HG02798 (cell line): ENCODE measurements around the gene SDHAF3.

ENCODE experiments used
- ATAC-seq: cut with Tn5 transposase; IDR thresholded peaks from one replicate; pipeline ENCODE4 v1.9.1; 2021; ENCODE audit warnings: mild to moderate bottlenecking; ENCODE audit not compliant: unreplicated experiment, poor library complexity

The SDHAF3 gene

GRCh38 chr7:97200018-97200417 lies 82.5 kb downstream of the SDHAF3 start:
- ATAC-seq, result no peak

GRCh38 chr7:97203957-97204356 lies 86.5 kb downstream of the SDHAF3 start:
- ATAC-seq, result no peak

- ATAC-seq, result no peak
Observed at GRCh38 chr7:97204821-97205220, 87.3 kb downstream of the SDHAF3 start.

- no peak for ATAC-seq
Observed at GRCh38 chr7:97215556-97215955, 98.1 kb downstream of the SDHAF3 start.

DNA sequence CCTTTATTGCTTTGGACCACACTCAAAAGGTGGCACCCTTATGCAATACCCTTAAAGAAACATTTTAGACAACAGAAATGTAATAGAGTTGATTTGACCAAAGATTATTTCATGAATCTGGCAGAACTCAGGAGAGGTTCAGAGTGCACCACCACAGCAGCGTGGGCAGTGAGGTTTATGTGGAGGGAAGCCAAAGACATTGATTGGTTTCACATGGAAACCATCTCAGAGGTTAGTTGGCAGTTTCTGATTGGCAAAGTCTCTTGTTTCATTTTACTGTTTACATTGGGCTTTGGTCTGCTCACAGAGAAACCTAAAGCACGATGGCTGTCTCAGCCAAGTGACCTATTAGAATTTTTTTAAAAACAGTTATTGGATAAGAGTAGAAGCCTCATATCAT lies 101.3 kb downstream of the SDHAF3 start:
- ATAC-seq, result no peak

- no peak for ATAC-seq
Observed at GRCh38 chr7:97219237-97219636, 101.7 kb downstream of the SDHAF3 start.

DNA sequence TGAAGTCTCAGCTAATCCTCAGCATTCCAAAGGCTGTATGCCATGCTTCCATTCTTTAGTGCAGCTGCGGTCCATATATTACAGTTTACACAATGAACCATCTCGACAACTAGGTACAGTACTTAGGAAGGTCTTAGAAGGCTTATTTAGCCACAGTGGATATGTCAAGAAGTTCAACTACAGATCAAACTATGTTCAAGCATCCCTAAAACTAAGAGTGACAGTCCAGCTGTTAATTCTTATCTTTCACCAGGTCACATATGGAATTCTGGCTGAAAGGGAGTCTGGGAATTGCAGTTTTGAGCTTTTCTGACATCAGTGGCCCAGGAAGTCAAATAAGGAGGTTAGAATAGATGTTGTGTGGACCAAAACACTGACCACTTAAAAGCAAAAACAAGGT lies 106.8 kb downstream of the SDHAF3 start:
- ATAC-seq, result no peak

DNA sequence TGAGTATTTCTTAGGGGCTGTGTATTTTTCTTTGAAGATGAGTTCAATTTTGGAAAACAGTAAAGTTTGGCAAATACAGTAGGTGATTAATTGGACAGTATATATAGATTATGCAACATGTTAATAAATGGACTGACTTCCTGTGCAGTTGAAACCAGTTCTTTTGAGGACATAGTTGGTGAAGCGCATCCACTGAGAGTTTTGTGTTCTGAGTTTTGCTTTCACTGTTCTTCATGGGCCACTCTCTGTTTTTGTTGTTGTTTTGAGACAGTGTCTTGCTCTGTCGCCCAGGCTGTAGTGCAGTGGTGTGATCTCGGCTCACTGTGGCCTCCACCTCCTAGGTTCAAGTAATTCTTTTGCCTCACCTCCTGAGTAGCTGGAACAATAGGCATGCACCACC lies 109.0 kb downstream of the SDHAF3 start:
- ATAC-seq, result no peak
